LoVo (cell line): ENCODE results near the gene NRL.

Experiments
- DNase-seq: peaks from one replicate; pipeline ENCODE4 v3.0.0-alpha.2; 2016; ENCODE audit warnings: low spot score

NRL gene

DNA sequence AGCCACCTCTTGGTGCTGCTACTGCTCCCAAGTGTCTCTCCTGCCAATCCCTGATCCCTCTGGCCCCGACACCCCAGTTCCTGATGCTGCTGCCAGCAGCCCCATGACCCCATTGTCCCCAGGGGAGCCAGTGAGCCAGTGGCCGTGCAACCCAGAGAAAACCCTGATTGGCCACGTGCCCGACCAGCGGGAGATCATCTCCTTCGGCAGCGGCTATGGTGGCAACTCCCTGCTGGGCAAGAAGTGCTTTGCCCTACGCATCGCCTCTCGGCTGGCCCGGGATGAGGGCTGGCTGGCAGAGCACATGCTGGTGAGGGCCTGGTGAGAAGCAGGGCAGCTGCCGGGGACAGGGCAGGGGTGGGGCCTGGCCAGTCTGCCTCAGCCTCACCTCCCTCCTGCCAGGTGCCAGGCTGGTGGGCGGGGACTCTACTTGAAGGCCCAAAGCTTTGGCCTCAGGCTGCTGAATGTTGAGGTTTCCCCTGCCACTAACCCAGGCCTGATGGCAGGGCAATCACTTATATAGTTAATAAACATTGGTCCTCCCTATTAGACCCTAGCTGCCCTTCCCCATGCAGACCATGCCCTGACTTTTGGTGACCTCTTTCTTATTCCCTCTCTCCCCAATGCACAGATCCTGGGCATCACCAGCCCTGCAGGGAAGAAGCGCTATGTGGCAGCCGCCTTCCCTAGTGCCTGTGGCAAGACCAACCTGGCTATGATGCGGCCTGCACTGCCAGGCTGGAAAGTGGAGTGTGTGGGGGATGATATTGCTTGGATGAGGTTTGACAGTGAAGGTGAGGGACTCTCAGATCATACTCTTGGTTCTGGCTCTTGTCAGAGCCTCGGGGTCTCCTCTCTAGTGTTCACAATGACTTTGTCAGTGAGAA lies 15.6 kb downstream of the NRL start:
- DNase-seq = no peak

DNA sequence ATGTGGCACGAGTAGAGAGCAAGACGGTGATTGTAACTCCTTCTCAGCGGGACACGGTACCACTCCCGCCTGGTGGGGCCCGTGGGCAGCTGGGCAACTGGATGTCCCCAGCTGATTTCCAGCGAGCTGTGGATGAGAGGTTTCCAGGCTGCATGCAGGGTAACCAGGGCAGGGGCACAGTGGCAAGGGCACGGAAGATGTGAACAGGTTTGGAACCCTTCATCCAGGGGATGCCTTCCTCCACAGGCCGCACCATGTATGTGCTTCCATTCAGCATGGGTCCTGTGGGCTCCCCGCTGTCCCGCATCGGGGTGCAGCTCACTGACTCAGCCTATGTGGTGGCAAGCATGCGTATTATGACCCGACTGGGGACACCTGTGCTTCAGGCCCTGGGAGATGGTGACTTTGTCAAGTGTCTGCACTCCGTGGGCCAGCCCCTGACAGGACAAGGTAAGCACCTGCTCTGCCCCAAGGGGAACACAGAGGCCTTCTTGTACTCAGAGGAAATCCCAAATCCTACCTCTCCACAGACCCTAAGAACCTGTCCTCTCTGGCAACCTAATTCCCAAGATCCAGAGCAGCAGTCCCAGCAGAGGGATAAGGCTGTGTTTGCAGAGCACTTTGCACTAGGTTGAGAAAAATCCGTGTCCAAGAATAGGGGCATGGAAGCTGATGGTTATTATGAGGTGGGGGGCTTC lies 16.4 kb downstream of the NRL start:
- DNase-seq = no peak

DNA sequence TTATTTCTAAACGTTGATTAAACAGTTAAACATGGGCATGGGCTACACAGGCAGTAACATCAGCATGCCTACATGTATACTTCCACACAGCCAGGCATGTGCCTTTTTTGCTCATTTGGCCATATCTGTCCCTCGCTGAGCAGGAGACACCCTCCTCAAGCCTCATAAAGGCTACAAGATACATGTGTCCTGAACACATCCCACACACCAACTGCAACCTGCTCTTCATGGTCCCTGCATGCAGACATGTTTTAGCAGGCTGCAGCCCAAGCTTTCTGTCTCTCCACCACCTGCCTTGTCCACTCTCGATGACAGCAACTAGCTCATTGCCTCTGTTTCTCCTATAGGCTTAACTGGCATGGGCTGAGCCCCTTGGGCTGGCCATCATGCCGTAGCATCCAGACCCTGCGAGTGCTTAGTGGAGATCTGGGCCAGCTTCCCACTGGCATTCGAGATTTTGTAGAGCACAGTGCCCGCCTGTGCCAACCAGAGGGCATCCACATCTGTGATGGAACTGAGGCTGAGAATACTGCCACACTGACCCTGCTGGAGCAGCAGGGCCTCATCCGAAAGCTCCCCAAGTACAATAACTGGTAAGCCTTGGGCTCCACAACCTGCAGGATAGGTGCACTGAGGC lies 18.1 kb downstream of the NRL start:
- no peak for DNase-seq

DNA sequence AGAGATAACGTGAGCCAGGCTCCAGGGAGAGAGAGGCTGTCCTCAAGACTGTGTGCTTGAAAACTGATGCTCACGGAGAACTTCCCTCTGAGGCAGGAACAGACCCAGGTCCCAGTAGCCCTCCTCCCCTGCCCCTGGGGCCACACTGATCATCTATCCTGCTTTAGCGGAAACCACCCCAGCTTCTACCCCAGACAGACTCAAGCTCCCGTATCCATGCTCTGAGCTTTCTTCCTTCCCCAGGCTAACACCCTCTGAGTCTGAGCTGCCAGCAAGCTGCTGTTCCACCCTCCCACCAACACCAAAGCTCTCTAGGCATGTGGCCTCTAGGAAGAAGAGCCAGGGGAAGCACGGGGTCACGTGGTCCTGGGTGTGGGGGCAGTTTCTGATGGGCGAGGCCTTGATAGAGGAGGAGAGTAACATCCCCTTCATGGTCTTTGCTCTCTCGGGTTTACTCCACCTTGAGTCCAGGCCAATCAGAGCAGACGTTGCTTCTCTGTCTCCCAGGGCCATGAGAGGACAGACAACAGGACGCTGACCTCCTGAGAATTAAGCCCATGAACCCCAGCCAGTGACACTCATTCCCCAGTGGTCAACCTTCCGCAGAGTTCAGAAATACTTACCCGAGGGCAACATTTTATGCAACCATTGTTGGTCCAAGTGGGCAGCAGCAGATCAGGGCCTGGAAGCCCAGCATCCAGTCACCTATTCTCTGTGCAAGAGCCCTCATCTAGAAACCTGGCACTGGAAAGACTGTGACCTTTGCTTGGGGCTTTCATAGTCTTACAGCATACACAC lies 19.3 kb downstream of the NRL start:
- peak; percentile 69 for DNase-seq

DNA sequence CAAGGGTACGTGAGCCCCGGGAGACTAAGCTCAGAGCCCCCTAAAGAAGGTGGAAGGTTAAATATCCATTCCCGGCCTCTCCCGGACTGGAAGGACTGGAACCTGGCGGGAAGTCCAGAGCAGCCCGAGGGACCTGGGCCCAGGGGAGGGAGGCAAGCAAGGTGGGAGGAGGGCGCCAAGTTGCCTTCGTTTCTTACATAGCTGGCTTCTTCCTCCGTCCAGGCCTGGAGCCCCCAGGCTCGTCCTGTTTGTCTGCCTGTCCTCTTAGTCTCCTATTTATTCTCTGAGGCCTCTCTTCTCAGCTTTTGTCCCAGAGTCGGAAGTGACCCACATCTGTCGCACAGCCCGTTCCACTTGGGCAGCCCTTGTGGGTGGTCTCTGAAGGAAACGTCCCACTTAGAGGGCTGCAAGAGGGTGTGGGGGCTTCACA lies 19.9 kb downstream of the NRL start:
- DNase-seq = no peak

DNA sequence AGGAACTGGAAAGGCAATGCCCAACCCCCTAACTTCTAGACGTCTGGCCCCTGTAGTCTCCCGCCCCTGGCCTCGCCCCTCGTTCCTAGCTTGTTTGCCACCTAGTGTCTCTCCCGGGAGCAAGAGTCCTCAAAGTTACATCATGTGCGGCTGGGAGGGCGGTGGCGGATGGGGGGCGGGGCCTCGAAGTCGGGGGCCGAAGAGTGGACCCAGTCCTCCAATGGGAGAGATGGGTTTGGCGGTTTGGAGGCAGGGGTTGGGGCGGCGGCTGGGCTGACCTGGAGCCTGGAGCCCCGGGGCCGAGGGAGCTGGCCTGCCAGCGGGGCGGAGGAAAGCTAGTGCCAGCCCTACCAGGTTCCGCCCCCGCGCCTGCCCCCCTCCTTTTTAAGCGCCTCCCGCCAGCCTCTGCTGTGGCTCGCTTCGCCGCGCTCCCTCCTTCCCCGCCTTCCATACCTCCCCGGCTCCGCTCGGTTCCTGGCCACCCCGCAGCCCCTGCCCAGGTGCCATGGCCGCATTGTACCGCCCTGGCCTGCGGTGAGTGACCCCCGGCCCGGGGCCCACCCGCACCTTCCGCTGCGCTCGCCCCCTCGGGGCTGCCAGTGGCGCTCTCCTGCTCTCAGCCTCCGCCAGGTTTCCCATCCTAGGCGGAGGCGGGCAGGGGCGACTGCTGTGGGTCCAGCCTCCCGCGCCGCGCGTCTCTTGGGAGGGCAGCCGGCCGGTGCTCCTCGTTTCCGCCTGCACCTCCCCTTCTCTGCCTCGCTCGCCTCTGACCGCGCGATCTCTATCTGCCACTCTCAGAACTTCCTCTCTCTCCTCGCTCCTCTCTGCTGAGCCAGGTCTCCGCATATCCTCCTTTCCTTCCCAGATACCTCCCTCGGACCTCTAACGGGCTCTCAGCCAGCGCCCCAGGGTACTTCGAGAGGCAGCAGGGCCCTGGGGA lies 20.6 kb downstream of the NRL start, which contains the start of gene PCK2:
Gene PCK2 (plus strand): TSS at position 411 of the 940 bp plus-strand sequence. CDS start 95 bp downstream, at position 506.
- DNase-seq = peak; percentile 96

DNA sequence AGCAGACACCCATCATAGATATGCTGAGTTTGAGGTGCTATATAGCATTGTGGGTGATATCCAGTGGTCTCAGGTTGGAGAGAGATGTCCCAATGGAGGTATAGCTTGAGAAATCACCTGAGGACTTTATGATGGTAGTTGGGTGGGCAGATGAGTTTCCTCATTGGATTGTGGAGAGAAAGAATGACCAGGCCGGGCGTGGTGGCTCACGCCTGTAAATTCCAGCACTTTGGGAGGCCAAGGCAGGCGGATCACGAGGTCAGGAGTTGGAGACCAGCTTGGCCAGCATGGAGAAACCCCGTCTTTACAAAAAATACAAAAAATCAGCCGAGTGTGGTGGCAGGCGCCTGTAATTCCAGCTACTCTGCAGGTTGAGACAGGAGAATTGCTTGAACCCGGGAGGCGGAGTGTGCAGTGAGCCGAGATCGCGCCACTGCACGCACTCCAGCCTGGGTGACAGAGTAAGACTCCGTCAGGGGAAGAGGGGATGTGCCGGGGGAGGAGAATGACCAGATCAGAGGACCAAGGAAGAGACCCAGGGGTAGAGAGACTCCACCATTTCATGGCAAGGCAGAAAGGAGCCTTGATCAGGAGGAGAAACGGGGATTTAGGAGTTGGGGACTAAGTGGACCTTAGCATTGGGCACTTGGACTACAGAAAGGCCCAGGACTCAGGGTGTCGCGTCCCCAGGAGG lies 21.4 kb downstream of the NRL start:
- DNase-seq = peak; percentile 52

DNA sequence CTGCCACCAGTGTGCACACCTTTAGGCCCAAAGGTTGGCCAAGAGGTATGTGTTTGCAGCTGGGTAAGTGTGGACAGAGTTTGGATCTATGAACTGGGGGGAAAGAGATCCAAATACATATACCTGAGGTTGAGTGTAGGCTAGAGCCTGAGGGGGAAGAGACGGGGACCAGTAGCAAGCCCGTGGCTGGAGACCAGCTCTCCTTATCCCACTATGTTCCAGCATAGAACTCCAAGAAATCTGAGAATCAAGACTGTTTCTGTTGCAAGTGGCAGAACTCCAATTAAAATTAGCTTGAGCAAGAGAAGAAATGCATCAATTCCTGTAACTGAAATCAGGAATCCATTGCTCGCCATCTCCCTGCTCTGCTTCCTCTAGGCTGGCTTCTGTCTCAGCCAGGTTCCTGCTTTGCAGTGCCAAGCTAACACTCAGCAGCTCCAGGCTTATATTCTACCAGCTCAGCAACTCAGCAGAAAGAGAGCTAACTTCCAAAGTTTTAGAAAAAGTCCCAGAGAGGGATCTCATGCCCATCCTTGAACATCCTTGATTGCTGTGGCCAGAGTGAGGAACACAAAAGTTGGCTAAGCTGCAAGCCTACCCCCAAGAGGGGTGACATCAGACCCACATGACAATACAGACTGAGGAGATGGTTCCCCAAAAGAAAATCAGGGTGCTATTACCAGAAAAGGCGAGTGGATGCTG lies 22.1 kb downstream of the NRL start:
- no peak for DNase-seq

DNA sequence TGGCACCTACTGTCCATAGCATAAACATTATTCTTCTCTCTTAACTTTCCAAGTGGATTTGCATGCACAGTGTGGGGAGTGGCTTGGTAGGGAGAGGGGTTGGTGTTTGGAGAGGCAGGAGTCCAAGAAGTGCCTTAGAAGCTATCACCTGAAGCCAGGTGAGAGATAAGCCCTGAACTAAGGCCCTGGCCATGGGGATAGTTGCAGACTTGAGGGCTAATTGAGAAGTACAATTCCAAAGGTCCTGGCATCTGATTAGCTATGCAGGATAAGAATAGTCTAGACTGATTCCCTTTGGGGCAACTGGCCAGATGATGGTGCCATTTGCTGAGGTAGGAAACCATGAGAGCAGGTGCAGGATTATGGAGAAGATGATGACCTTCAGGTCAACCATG lies 22.6 kb downstream of the NRL start:
- DNase-seq = no peak

DNA sequence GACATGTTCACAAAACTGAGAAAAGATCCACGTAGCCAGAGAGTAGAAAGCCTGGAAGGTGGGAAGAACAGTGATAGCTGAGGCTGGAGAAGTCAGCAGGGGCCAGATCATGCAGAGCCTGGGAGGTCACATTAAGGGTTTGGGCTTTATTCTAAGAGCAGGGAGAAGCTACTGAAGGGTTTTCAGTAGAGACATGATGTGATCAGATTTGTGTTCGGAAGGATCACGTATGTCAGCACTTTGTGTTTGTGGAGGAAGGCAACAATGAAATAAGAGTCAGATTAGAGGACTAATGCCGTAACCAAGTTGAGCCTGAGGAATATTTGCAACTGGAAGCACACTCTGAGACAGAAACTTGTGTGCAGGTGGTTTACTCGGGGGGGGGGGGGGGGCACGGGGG lies 24.9 kb downstream of the NRL start:
- no peak for DNase-seq

DNA sequence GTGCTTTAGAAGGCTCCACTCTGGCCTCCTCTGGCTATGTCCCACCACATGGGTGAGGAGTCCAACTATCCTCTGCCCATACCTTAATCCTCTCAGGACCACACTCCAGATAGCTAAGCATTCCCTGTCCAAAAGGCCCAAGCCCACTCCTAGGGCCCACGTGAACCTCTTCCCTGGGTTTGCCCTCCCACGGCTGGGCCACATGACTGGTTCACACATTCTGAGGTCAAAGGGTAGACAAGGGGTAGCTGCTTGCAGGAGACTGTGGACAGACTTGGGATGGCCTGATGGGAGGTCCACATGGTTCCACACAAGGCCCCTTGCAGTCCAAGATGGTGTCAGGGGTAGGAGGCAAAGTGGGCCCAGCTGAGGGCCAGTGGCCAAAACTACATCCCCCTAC lies 26.7 kb downstream of the NRL start:
- DNase-seq = no peak

DNA sequence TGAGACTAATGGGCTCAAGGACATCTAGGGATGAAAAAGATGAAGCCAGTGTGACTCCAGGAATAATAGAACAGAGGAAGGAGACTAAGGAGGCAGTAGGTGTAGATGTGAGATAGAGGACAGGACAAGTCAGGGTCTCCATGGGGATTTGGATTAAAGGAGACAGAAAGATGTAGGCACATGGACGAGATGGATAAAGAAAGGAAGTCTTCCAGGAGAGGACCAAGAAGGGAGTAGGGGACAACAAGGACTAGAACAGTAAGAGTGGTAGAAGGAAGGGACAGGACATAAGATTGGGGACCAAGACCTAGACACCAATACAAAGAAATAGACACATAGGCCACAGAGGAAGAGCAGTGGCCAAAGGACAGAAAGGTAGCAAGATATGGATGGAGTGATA lies 27.7 kb downstream of the NRL start:
- DNase-seq = no peak

DNA sequence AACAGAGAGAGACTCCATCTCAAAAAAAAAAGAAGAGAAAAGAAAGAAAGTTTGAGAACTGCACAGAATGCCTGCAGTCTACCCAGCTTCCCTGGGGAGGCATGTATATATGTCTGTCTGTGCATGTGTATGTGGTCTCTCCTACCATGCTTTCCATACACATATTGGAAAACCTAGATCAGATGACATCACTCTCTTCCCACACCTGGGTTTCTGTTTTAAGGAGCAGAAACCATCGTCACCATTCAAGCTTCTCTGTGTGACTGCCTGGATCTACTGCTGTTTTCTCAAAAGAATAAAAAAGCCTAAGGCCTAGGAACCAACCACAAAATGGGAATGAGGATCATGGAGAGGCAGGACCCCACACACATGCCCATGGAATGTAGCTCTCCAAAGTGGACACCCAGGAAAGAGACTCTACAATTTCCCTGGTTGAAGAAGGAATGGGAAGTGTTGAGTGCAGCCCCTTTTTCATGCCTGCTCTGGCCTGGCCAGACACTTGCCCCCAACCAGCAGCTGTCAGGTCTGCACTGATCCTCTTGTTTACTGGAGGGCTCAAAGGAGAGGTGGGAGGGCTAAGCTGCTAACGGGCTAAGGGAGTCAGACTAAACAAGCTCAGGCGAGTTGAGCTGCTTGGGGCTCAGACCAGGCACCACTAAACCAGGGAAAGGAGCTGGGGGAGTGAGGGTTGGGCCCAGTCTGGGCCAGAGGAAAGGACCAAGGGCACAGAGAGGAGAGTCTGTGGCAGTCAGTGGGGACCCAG lies 28.4 kb downstream of the NRL start:
- DNase-seq = no peak

DNA sequence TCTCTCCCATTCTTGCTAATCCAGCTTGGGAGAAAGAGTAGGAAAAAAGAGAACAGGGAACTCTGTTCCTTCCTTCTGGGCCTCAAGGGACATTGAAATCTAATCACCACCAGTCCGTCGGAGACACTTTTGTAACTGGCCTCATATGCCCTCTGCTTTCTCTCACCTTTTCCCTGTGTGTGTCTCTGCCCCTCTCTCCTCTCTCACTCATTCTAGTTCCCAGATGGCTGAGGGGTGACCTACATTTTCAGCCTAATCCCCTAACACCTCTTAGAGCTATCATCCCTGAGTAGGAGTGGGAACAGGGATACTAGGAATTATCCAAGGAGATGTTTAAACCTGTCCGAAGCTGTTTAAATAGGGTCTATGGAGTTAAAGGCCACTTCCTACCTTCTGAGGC lies 29.5 kb downstream of the NRL start:
- no peak for DNase-seq

DNA sequence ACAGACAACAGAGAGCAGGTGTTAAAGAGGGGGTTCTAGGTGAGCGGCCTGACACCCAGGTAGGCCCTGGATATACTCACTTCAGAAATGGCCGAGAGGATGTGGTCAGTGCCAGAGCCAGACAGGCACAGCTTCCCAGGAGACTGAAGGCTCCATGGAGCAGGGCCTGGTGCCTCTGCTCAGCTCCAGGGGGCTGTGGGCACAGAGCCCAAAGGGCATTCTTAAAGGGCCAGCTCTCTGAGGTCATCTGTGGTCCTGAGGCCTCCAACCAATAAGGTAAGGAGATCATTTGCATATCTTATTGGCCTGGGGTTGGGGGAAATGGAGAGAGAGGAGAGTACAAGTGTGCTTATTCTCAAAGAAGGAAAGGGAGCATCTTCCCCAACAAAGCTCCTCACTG lies 30.3 kb downstream of the NRL start:
- no peak for DNase-seq

DNA sequence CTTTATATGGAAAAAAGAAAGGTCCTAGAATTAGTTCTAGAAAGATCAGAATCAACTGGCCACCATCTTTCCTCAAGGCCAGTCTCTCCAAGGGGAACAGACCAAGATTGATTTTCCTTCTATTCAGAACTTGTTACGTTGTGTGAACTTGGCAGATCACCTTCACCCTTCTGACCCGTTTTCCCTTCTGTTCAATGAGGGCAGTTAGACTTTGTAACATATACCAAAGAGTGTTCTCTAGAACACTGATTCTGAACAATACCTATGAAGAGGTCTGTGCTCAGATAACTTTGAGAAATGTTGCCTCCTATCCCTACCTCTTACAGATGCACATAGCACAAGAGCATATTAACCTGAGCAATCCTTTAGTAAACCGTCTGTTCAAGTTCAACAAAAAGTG lies 31.3 kb downstream of the NRL start:
- DNase-seq = no peak

DNA sequence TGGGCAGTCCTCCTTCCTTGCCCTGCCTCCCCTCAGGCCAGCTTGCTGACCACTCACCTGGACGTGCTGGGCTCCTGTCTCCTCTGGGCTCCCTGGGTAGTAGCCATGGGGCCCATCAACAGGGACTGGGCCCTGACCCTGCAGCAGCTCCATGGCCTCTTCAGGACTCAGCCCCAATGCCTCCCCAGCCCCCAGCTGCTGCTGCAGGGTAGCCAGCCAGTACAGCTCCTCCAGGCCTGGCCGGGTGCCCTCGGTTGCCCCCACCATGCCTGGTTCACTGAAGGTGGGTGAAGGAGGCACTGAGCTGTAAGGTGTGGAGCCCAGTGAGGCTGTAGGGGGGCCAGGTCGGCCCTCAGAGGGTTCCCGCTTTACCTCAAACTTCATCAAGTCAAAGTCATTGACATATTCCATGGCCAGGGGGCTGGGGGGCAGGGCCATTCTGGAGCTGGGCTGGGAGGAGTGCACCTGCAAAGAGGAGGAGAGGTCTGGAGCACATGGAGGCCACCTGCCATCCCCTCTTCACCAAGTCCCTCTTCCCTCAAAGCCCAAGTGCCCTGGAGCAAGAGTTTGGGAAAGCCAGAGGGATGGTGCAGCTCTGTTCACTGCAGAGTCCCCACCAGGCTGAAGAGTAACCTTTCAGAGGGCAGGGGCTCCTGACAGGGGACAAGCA lies 32.2 kb downstream of the NRL start:
- DNase-seq = no peak

DNA sequence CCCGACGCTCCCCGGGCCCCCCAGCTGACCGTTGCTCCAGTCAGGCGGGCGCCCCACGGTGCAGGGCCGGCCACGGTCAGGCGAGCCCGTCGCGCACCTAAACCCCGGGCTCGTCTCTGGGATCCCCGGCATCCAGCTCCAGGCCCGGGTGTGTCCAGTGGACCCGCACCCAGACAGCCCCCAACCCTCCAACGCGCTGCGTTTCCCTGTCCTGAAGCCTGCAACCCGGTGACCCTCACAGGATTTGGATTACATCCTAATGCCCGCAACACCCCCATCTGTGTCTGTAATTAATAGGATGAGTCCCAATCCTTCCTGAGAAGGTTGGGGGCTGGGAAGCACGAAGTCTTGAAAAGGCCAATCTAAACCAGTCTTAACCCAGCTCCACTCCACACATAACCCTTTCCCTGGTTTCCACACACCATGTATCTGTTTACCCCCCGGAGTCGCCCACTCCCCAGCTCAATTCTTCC lies 33.0 kb downstream of the NRL start:
- DNase-seq = no peak
